GM19351 (cell line): ENCODE measurements around the gene HBE1.
A peak's percentile ranks its signal among the peaks of the same experiment; 100 is the strongest.
"Not testable (repeated sequence)": the region's sequence is repeated elsewhere in the genome, so short reads cannot be mapped to it uniquely, and the experiment has no call there.

Experiments
- ATAC-seq: cut with Tn5 transposase; IDR thresholded peaks from one replicate; pipeline ENCODE4 v1.9.1; 2021; ENCODE audit warnings: mild to moderate bottlenecking, moderate library complexity; ENCODE audit not compliant: unreplicated experiment

Gene HBE1

GRCh38 chr11:5253440-5253839 lies 16.3 kb downstream of the HBE1 start:
- ATAC-seq = not testable (repeated sequence)

- no peak for ATAC-seq
Measured at GRCh38 chr11:5252919-5253265, 16.9 kb downstream of the HBE1 start.

- no peak for ATAC-seq
Measured at GRCh38 chr11:5252192-5252918, 17.4 kb downstream of the HBE1 start.

GRCh38 chr11:5251746-5252145 lies 18.0 kb downstream of the HBE1 start:
- ATAC-seq = no peak

- no peak for ATAC-seq
Measured at GRCh38 chr11:5250543-5251204, 19.1 kb downstream of the HBE1 start.

GRCh38 chr11:5249807-5250396 lies 19.8 kb downstream of the HBE1 start, which contains the start of gene HBG1:
Gene HBG1 (minus strand): TSS chr11:5249857. CDS start chr11:5249804, 53 bp downstream.
- ATAC-seq = not testable (repeated sequence)

GRCh38 chr11:5248498-5248897 lies 21.2 kb downstream of the HBE1 start:
- ATAC-seq = not testable (repeated sequence)

- no peak for ATAC-seq
Measured at GRCh38 chr11:5247472-5248192, 22.1 kb downstream of the HBE1 start.

GRCh38 chr11:5246772-5247471 lies 22.8 kb downstream of the HBE1 start:
- no peak for ATAC-seq

GRCh38 chr11:5245155-5245554 lies 24.6 kb downstream of the HBE1 start:
- no peak for ATAC-seq

- ATAC-seq = no peak
Measured at GRCh38 chr11:5243816-5244180, 25.9 kb downstream of the HBE1 start.

- peak; percentile 91 for ATAC-seq
Measured at GRCh38 chr11:5242933-5243815, 26.6 kb downstream of the HBE1 start.

- ATAC-seq = no peak
Measured at GRCh38 chr11:5242208-5242607, 27.5 kb downstream of the HBE1 start.

- ATAC-seq = no peak
Measured at GRCh38 chr11:5241458-5241857, 28.3 kb downstream of the HBE1 start.

GRCh38 chr11:5240458-5240857 lies 29.3 kb downstream of the HBE1 start:
- no peak for ATAC-seq

- ATAC-seq = no peak
Measured at GRCh38 chr11:5240056-5240455, 29.7 kb downstream of the HBE1 start.

GRCh38 chr11:5239046-5239445 lies 30.7 kb downstream of the HBE1 start:
- no peak for ATAC-seq

GRCh38 chr11:5238486-5238885 lies 31.3 kb downstream of the HBE1 start:
- no peak for ATAC-seq

GRCh38 chr11:5237420-5237819 lies 32.3 kb downstream of the HBE1 start:
- ATAC-seq = no peak
